Adipocyte (in vitro differentiated cells): ENCODE measurements around the gene UVRAG.

ENCODE experiments used
- DNase-seq: peaks from one replicate; pipeline ENCODE4 v3.0.0-alpha.2; 2015; ENCODE audit warnings: low read depth
- H3K27me3 ChIP-seq: replicated peaks from 2 replicates; pipeline ENCODE4 v1.7.0; 2013; ENCODE audit warnings: mild to moderate bottlenecking, low read length, moderate library complexity; ENCODE audit not compliant: control insufficient read depth, insufficient read depth
- H3K36me3 ChIP-seq: 2 replicates; pipeline ENCODE4 v1.7.0; 2013; ENCODE audit warnings: low read length, mild to moderate bottlenecking, moderate library complexity; ENCODE audit not compliant: control insufficient read depth, insufficient read depth, severe bottlenecking
- H3K4me1 ChIP-seq: 2 replicates; pipeline ENCODE4 v1.7.0; 2013; ENCODE audit warnings: mild to moderate bottlenecking, low read length, moderate library complexity; ENCODE audit not compliant: control insufficient read depth, insufficient read depth
- H3K4me3 ChIP-seq: 2 replicates; pipeline ENCODE4 v1.7.0; 2013; ENCODE audit warnings: mild to moderate bottlenecking, low read length, moderate library complexity
- H3K9ac ChIP-seq: 2 replicates; pipeline ENCODE4 v1.7.0; 2013; ENCODE audit warnings: mild to moderate bottlenecking, low read length, moderate library complexity
- H3K9me3 ChIP-seq: 2 replicates; pipeline ENCODE4 v1.7.0; 2013; ENCODE audit warnings: mild to moderate bottlenecking, low read length, moderate library complexity; ENCODE audit not compliant: control insufficient read depth

Gene UVRAG

DNA sequence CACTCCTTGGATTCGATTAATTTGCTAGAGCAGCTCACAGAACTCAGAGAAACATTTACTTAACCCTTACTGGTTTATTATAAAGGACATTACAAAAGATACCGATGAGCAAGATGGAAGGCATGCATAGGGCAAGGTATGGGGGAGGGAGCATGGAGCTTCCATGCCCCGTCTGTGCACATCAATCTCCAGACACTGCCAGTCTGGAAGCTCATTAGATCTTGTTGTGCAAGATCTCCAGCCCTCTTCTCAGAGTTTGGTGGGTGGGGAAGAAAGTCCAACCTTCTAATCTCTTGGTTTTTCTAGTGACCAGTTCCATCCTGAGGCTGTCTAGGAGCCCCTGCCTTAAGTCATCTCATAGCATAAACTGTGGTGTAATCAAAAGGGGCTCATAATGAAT lies 190.7 kb downstream of the UVRAG start:
- DNase-seq, result no peak
- peaks cover 7% of the 10 kb centered on the region for H3K9me3 ChIP-seq
- peaks cover 21% of the 10 kb centered on the region for H3K4me1 ChIP-seq
- peaks cover 34% of the 10 kb centered on the region for H3K36me3 ChIP-seq
- no peak overlapping the region for H3K9ac ChIP-seq
- no peak overlapping the region for H3K4me3 ChIP-seq
- H3K27me3 ChIP-seq, result no peaks in the 10 kb centered on the region

DNA sequence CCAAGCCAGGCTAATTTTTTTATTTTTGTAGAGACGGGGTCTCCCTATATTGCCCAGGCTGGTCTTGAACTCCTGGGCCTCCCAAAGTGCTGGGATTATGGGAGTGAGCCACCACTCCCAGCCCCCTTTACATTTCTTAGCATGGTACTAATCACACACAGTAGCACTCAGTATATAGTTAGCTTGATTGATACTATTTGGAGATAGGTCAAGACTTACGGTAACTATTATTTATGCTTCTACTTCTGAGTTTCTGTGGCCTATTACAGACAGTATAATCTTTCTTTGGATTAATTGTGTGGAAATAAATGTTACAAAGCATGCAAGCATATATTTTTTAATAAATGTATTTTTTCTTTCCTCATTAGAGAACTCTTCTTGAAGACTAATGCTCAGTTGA lies 192.2 kb downstream of the UVRAG start:
- Histone ChIP-seq H3K9ac (no peak overlapping the region), H3K4me1 (peaks cover 21% of the 10 kb centered on the region), H3K36me3 (peaks cover 34% of the 10 kb centered on the region), H3K27me3 (no peaks in the 10 kb centered on the region), H3K4me3 (no peak overlapping the region), H3K9me3 (no peaks in the 10 kb centered on the region)
- DNase-seq, result no peak

DNA sequence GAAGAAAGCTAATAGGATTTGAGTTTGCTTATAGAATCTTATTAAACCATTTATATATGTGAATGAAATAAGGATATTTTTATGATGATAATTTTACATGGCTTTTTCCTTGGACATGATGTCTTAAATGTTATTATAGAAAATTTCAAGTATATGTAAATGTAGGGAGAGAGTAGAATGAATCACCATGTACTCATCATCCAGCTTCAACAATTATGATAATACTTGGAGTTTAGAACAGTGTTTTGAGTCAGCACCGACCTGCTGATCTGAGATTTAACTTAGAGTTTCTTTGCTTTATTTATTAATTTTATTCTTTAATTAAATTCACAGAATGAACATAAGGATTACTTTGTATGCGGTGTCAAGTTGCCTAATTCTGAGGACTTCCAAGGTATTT lies 193.5 kb downstream of the UVRAG start:
- no peaks in the 10 kb centered on the region for H3K9me3 ChIP-seq

DNA sequence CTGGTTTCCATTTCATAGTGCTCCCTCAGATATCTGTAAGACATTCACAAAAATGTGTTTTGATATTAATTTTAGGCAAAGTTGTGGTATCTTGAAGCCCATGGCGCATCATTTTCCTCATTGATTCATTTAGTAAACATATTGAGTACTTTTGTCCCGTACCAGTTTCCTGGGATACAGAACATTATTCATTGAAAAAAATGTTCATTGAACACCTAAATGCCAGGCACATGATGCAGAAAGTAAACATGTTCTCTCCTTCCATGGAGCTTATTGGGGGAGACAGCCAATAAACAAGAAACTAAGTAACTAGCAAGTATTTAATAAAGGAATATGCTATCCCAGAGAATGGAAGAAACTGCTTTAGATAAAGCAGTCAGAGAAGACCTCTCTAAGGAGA lies 195.0 kb downstream of the UVRAG start:
- Histone ChIP-seq H3K4me3 (no peak overlapping the region), H3K27me3 (no peaks in the 10 kb centered on the region), H3K9ac (no peak overlapping the region), H3K36me3 (peaks cover 28% of the 10 kb centered on the region), H3K9me3 (no peaks in the 10 kb centered on the region), H3K4me1 (peaks cover 21% of the 10 kb centered on the region)
- no peak for DNase-seq

More for the DNA sequence above, 193.5 kb downstream of the UVRAG start:
- DNase-seq, result peak; percentile 51
- Histone ChIP-seq H3K4me1 (peaks cover 21% of the 10 kb centered on the region), H3K36me3 (peaks cover 38% of the 10 kb centered on the region), H3K4me3 (no peak overlapping the region), H3K9ac (no peak overlapping the region), H3K27me3 (no peaks in the 10 kb centered on the region)

DNA sequence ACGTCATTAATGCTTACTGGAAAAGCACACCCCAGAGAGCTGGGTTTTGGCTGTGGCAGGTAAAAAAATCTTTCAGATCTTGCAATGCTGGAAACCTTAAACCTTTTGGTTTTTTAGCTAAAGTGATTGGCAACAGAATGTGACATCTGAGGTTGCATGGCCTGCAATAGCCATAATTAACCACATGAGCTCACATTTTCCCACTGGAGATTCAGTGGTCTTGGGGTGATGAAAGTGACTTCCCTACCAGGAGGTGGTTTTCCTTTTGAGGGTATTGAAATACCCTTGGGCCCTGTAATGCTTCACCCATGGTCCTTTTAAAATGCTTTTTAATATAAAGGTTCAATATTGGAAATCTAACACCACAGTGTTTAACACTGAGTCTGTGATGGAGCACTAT lies 198.5 kb downstream of the UVRAG start:
- peaks cover 14% of the 10 kb centered on the region for H3K4me1 ChIP-seq
- DNase-seq, result no peak
- H3K9me3 ChIP-seq, result peaks cover 11% of the 10 kb centered on the region
- H3K36me3 ChIP-seq, result peaks cover 33% of the 10 kb centered on the region
- H3K4me3 ChIP-seq, result no peak overlapping the region
- H3K9ac ChIP-seq, result no peak overlapping the region
- H3K27me3 ChIP-seq, result no peaks in the 10 kb centered on the region

DNA sequence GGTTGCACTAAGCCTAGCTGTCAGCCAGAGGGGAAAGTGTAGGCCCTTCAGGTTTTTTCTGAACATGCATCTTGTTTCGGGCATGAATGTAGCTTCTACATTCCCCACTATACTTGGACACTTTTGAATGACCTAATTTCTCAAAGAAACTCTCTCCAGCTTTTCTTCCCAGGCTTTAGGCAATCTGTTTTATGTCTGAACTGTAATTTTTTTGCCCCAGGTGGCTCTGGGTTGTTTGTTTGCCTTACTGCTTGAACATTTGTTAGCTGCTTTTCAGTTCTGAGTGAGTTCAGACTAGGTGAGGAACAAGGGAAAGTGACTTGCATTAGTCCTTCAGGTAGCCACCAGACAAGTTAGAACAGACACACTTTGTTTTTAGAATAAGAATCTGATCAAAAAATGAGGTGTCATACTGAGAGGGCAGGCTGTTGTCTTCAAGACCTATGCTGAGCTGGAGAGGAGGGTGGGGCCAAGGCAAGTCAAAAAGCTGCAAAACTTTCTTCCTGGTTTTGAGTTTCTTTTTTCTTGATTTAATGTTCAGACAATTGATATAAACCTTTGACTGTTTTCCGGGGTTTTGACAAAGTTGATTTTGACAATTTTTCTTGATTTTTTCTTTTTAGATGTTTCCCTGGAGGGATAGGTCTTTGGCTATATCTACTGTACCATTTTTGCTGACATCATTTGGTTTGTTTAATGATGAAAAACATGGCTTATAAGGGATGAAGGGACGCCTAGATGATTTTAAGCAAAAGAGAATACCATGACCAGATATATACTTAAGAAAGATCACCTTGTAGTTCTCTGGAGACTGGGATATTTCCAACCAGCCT lies 208.4 kb downstream of the UVRAG start:
- Histone ChIP-seq H3K27me3 (no peaks in the 10 kb centered on the region), H3K9me3 (no peaks in the 10 kb centered on the region), H3K4me1 (peaks cover 25% of the 10 kb centered on the region), H3K36me3 (peaks cover 14% of the 10 kb centered on the region), H3K9ac (no peak overlapping the region), H3K4me3 (no peak overlapping the region)
- DNase-seq, result peak; percentile 30

DNA sequence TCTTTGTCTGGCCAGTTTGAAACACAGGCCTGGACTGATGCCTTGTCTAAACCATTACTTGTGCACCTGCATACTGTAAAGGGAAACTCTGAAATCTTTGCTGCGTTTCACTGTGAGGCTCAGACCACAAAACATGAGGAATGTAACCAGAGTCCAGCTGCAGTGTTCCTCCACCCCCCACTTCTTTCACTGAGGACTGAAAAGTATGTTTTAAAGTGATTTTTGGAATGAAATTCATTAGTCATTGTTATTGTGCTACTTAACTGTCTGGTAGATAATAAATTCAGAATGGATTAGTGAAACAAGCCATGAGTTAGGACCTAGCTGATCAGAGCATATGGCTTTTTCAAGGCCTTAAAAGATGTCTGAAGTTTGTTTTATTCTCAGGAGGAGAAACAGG lies 210.1 kb downstream of the UVRAG start:
- Histone ChIP-seq H3K9ac (no peak overlapping the region), H3K9me3 (no peaks in the 10 kb centered on the region), H3K27me3 (no peaks in the 10 kb centered on the region), H3K4me3 (no peak overlapping the region), H3K36me3 (peaks cover 16% of the 10 kb centered on the region), H3K4me1 (peaks cover 26% of the 10 kb centered on the region)
- DNase-seq, result peak; percentile 77

DNA sequence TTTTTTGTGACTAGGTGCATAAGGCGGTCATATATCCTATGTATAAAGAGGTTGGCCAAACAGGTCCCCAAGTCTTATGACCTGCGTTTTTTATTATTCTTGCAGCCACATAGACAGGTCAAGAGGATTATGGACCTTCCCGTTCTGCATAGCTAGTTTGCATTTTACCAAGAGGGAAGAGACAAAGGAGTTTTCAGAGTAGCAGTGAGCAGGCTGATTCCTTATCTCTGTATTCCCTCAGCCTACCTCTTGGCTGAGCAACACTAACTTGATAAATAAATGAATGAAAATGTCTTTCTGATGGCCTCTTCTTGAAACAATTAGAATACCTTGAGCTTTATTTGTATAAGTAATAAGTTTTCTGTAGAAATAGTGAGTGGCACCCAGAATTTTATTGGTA lies 210.8 kb downstream of the UVRAG start:
- H3K4me3 ChIP-seq, result no peak overlapping the region
- peaks cover 34% of the 10 kb centered on the region for H3K4me1 ChIP-seq
- peaks cover 9% of the 10 kb centered on the region for H3K36me3 ChIP-seq
- no peak for DNase-seq
- H3K27me3 ChIP-seq, result no peaks in the 10 kb centered on the region
- no peak overlapping the region for H3K9ac ChIP-seq
- no peaks in the 10 kb centered on the region for H3K9me3 ChIP-seq

DNA sequence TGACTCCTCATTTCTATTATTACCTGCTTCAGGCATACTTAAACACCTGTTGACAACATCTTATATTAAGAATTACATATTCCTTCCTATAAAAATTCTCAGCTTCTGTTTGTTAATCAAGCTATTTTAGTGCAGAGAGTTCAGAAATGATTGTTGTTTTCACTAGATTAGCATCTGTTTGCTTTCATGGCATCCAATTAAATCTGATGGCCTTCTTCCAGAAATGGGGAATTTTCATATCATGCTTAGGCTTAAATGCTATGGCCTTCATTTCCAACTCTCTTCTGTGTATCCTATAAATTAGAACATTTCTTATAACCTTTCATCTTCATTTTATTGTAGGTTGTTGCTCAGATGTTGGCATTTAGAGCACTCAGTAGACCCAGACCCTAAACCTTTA lies 211.3 kb downstream of the UVRAG start:
- Histone ChIP-seq H3K27me3 (no peaks in the 10 kb centered on the region), H3K9ac (no peak overlapping the region), H3K9me3 (no peaks in the 10 kb centered on the region), H3K4me3 (no peak overlapping the region), H3K4me1 (peaks cover 38% of the 10 kb centered on the region), H3K36me3 (peaks cover 8% of the 10 kb centered on the region)
- DNase-seq, result no peak

DNA sequence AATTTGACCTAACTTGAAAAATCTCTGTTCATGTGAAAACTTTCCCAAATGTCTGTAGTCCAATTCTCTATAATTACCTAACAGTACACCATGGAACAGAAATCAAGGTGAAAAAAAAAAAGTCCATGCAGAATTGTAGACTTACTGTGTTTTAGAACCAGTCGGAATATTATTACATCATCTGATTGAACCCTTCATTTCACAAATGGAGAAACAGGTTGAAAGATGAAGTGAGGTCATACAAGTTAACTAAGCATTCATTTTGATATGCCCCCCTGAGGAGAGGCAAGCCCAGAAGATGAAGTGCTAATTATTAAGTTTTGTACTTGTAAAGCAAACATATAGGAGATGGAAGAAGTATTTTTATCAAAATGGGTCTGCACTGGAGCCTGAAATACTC lies 211.9 kb downstream of the UVRAG start:
- Histone ChIP-seq H3K27me3 (no peaks in the 10 kb centered on the region), H3K4me3 (no peak overlapping the region), H3K9me3 (no peaks in the 10 kb centered on the region), H3K9ac (no peak overlapping the region), H3K36me3 (peaks cover 8% of the 10 kb centered on the region), H3K4me1 (peaks cover 44% of the 10 kb centered on the region)
- DNase-seq, result no peak

DNA sequence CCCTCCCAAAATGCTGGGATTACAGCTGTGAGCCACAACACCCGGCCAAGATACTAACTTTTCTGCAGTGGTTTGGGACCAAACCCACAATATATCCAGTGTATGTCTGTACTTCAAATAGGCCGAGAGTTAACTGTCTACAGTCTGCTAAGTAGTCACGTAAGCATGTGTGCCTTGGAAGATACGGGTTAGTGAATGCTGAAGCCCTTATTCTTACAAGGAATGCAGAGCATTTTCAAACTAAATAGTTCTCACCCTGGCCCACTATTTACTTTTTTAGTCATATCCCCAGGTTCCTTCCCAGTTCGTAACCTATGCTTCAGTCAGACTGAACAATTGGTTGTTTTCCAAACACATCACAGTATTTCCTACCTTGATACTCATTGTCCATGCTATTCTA lies 215.3 kb downstream of the UVRAG start:
- Histone ChIP-seq H3K9ac (no peak overlapping the region), H3K36me3 (peaks cover 8% of the 10 kb centered on the region), H3K27me3 (no peaks in the 10 kb centered on the region), H3K4me1 (peaks cover 43% of the 10 kb centered on the region), H3K4me3 (no peak overlapping the region), H3K9me3 (no peaks in the 10 kb centered on the region)
- peak; percentile 75 for DNase-seq
